Measurements from ENCODE around the gene CSRP1. TPM values are rescaled to one million over a fixed set of nuclear protein-coding genes. Genes with fewer than 3 reads are reported as not detected.
A peak's percentile ranks its signal among the peaks of the same experiment; 100 is the strongest.

Gene CSRP1
- total RNA-seq, 4 donors from 2014 or later, result 22.7 to 91.1 (median 68.9) TPM

DNA sequence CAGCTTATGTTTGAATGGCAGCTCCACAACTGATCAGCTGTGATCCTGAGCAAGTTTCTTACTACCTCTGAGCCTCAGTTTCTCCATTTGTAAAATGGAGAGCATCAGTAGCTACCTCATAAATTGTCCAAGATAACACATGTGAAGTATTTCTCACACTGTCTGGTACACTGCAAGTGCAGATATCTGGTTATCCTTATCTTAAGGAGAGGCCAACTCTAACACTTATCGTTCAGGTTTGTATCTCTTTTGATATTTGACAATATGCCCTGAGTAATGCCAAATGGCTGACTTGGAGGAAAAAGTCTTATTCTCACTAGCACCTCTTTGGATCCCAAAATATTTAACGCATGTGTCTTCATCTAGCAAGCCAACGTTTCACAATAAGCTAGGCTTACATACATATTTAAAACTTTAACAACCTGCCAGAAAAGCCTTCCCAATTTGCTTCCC is 2.7 kb downstream of the CSRP1 start:
- Histone ChIP-seq H3K4me3 (peak overlapping the region in 1 of 4 donors; percentile 0), H3K4me1 (peaks cover 21 to 30% of the 10 kb centered on the region in 2 donors), H3K36me3 (no peaks in the 10 kb centered on the region), H3K27ac (peak overlapping the region; percentile 77 to 81 (median 79)), H3K9me3 (no peaks in the 10 kb centered on the region), H3K27me3 (no peaks in the 10 kb centered on the region)
- DNase-seq, result no peak
- TF ChIP-seq CTCF (IDR thresholded peaks at IDR 0.05 in 4 of 5, conservative IDR thresholded peaks at IDR 0.05 in 1 of 5) (no peak), POLR2A (IDR thresholded peaks at IDR 0.05) (no peak)
- intact Hi-C loops (cut with DNase I; ENCODE audit: low total_unique reads), result no loop called here
- ATAC-seq, result no peak
- in situ Hi-C loops (cut with MboI; ENCODE audit: low sequenced_read_pairs in 4 of 4), result no loop called here

GRCh38 chr1:201503397-201504176 is 3.3 kb downstream of the CSRP1 start:
- ATAC-seq, result peak in 1 of 2 donors; percentile 18
- Histone ChIP-seq H3K27ac (peak overlapping the region; percentile 77 to 83 (median 79)), H3K27me3 (no peaks in the 10 kb centered on the region), H3K4me1 (peaks cover 21 to 30% of the 10 kb centered on the region in 2 donors), H3K9me3 (no peaks in the 10 kb centered on the region), H3K4me3 (peak overlapping the region in 1 of 4 donors; percentile 0), H3K36me3 (no peaks in the 10 kb centered on the region)
- in situ Hi-C loops (cut with MboI; ENCODE audit: low sequenced_read_pairs in 4 of 4), result no loop called here
- no peak for DNase-seq
- intact Hi-C loops (cut with DNase I; ENCODE audit: low total_unique reads), result no loop called here
- TF ChIP-seq POLR2A (IDR thresholded peaks at IDR 0.05) (peak; percentile 40 to 49), CTCF (IDR thresholded peaks at IDR 0.05 in 4 of 5, conservative IDR thresholded peaks at IDR 0.05 in 1 of 5) (no peak)

GRCh38 chr1:201502511-201502857 is 4.4 kb downstream of the CSRP1 start:
- intact Hi-C loops (cut with DNase I; ENCODE audit: low total_unique reads) (no loop called here), in situ Hi-C loops (cut with MboI; ENCODE audit: low sequenced_read_pairs in 4 of 4) (no loop called here)
- Histone ChIP-seq H3K27me3 (no peaks in the 10 kb centered on the region), H3K36me3 (no peaks in the 10 kb centered on the region), H3K4me3 (no peak overlapping the region), H3K4me1 (peaks cover 19 to 36% of the 10 kb centered on the region in 2 donors), H3K27ac (peak overlapping the region; percentile 48 to 83 (median 78)), H3K9me3 (no peaks in the 10 kb centered on the region)
- ATAC-seq (no peak), DNase-seq (no peak)
- TF ChIP-seq POLR2A (IDR thresholded peaks at IDR 0.05) (no peak), CTCF (IDR thresholded peaks at IDR 0.05 in 4 of 5, conservative IDR thresholded peaks at IDR 0.05 in 1 of 5) (no peak)

GRCh38 chr1:201501812-201502510 is 5.0 kb downstream of the CSRP1 start:
- Histone ChIP-seq H3K27ac (peak overlapping the region; percentile 75 to 83 (median 78)), H3K36me3 (no peaks in the 10 kb centered on the region), H3K9me3 (no peaks in the 10 kb centered on the region), H3K4me1 (peaks cover 17 to 37% of the 10 kb centered on the region in 2 donors), H3K4me3 (no peak overlapping the region), H3K27me3 (no peaks in the 10 kb centered on the region)
- in situ Hi-C loops (cut with MboI; ENCODE audit: low sequenced_read_pairs in 4 of 4) (no loop called here), intact Hi-C loops (cut with DNase I; ENCODE audit: low total_unique reads) (no loop called here)
- TF ChIP-seq CTCF (IDR thresholded peaks at IDR 0.05 in 4 of 5, conservative IDR thresholded peaks at IDR 0.05 in 1 of 5), result no peak
- TF ChIP-seq POLR2A (IDR thresholded peaks at IDR 0.05), result no peak
- no peak for DNase-seq
- ATAC-seq, result no peak

Data from gastrocnemius medialis (tissue), 4 donors.